ENCODE measurements around the gene PRKAG2. TPM values are rescaled to one million over a fixed set of nuclear protein-coding genes. Genes with fewer than 3 reads are reported as not detected.

The PRKAG2 gene
- polyA plus RNA-seq, 1 of the 3 experiments (the other 2 are of a cell fraction) = 51.6 TPM

DNA sequence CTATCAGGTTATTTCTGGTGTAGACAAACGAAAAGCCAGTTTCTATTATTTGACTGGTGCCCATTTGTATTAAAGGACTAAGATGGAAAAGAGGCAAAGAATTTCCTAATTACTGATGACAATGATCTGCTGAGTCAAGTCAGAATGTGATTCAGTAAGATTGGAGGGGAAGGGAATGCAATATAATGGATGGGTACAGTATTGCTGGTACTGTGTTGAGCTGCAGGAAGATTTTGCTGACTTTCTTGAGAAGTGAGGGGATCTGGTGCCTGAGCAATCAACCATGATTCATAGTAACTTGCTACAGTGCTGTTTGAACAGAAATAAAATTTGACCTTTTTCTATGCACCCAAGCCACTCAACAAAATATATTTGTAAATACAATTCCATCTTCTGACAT is 218.1 kb downstream of the PRKAG2 start:
- POLR2A ChIA-PET = no interaction called here
- Histone ChIP-seq H3F3A (replicated peaks; ENCODE audit: insufficient read depth) (no peaks in the 10 kb centered on the region), H3K4me3 (ENCODE audit: low read depth in 2 of 2, low read length in 1 of 2) (no peak overlapping the region), H3K4me1 (ENCODE audit: control insufficient read depth in 1 of 2, insufficient read depth in 2 of 2, low read depth in 1 of 2, low read length in 1 of 2) (peaks cover 0 to 6% of the 10 kb centered on the region in 2 experiments; a peak in 1 of 4 replicates), H3K27me3 (ENCODE audit: insufficient read depth) (no peaks in the 10 kb centered on the region), H2AFZ (ENCODE audit: low read depth) (no peak overlapping the region), H3K9me3 (no peaks in the 10 kb centered on the region), H3K27ac (ENCODE audit: low read depth in 2 of 2, low read length in 1 of 2) (no peak overlapping the region), H3K4me2 (no peak overlapping the region), H3K79me2 (ENCODE audit: insufficient read depth) (no peaks in the 10 kb centered on the region), H4K20me1 (ENCODE audit: insufficient read depth) (no peaks in the 10 kb centered on the region), H3K36me3 (replicated peaks in 1 of 2; ENCODE audit: control insufficient read depth in 1 of 2, insufficient read depth in 2 of 2, low read length in 1 of 2) (no peaks in the 10 kb centered on the region), H3K9ac (no peak overlapping the region), H3K9me2 (no peaks in the 10 kb centered on the region)
- 62% methylated on average over 1 of the region's 1 CpG for WGBS (ENCODE audit: low lambda C conversion rate)
- TF ChIP-seq, protein P1, sequence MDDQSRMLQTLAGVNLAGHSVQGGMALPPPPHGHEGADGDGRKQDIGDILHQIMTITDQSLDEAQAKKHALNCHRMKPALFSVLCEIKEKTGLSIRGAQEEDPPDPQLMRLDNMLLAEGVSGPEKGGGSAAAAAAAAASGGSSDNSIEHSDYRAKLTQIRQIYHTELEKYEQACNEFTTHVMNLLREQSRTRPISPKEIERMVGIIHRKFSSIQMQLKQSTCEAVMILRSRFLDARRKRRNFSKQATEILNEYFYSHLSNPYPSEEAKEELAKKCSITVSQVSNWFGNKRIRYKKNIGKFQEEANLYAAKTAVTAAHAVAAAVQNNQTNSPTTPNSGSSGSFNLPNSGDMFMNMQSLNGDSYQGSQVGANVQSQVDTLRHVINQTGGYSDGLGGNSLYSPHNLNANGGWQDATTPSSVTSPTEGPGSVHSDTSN (IDR thresholded peaks at IDR 0.05) = peak; percentile 30; the same call in 1 of the 2 replicates
- TF ChIP-seq EP300 (IDR thresholded peaks at IDR 0.05; ENCODE audit: borderline replicate concordance in 1 of 2, low read depth in 1 of 2, low read length in 1 of 2) (no peak), TEAD4 (IDR thresholded peaks at IDR 0.05; ENCODE audit: borderline replicate concordance, insufficient read depth) (no peak), SIN3A (IDR thresholded peaks at IDR 0.05; ENCODE audit: borderline replicate concordance, low read depth, low read length) (no peak), EZH2phosphoT487 (IDR thresholded peaks at IDR 0.05; ENCODE audit: borderline replicate concordance, low read depth) (no peak), YY1 (IDR thresholded peaks at IDR 0.05; ENCODE audit: low read depth) (no peak), FOXM1 (IDR thresholded peaks at IDR 0.05; ENCODE audit: low read depth) (no peak), JUND (IDR thresholded peaks at IDR 0.05) (peak; percentile 7; the same call in 1 of the 2 replicates), POLR2AphosphoS5 (IDR thresholded peaks at IDR 0.05; ENCODE audit: low read depth, low read length) (no peak), ZBTB33 (IDR thresholded peaks at IDR 0.05; ENCODE audit: borderline replicate concordance, low read depth) (no peak), RFX5 (IDR thresholded peaks at IDR 0.05; ENCODE audit: low read length) (no peak)
- CTCF ChIA-PET = no interaction called here
- DNase-seq = no peak

GRCh38 chr7:151657173-151657572 is 219.7 kb downstream of the PRKAG2 start:
- ChIA-PET POLR2A (no interaction called here), CTCF (interaction anchor here (0.6 to 1.6 kb wide), 3 partner anchors 32 to 1315 kb away, joined by 3 to 6 read pairs (median 3); no protein-coding TSS in a partner anchor)
- H3K36me3 ChIP-seq (replicated peaks in 1 of 2; ENCODE audit: control insufficient read depth in 1 of 2, insufficient read depth in 2 of 2, low read length in 1 of 2) = no peaks in the 10 kb centered on the region
- H3K9me2 ChIP-seq = no peaks in the 10 kb centered on the region
- H3F3A ChIP-seq (replicated peaks; ENCODE audit: insufficient read depth) = no peaks in the 10 kb centered on the region
- no peak overlapping the region for H3K27ac ChIP-seq (ENCODE audit: low read depth in 2 of 2, low read length in 1 of 2)
- H3K4me2 ChIP-seq = no peak overlapping the region
- H3K79me2 ChIP-seq (ENCODE audit: insufficient read depth) = no peaks in the 10 kb centered on the region
- H3K4me1 ChIP-seq (ENCODE audit: control insufficient read depth in 1 of 2, insufficient read depth in 2 of 2, low read depth in 1 of 2, low read length in 1 of 2) = peaks cover 0 to 6% of the 10 kb centered on the region in 2 experiments; a peak in 1 of 4 replicates
- no peaks in the 10 kb centered on the region for H3K27me3 ChIP-seq (ENCODE audit: insufficient read depth)
- TF ChIP-seq GABPA (IDR thresholded peaks at IDR 0.05; ENCODE audit: low read depth) = no peak
- TF ChIP-seq RXRA (IDR thresholded peaks at IDR 0.05; ENCODE audit: borderline replicate concordance, low read depth) = no peak
- no peak for TF ChIP-seq NRF1 (IDR thresholded peaks at IDR 0.05; ENCODE audit: low read depth, low read length)
- no peak for TF ChIP-seq CHD2 (IDR thresholded peaks at IDR 0.05; ENCODE audit: low read length, partially characterized antibody)
- TF ChIP-seq NFIC (IDR thresholded peaks at IDR 0.05; ENCODE audit: borderline replicate concordance) = no peak
- TF ChIP-seq RFX5 (IDR thresholded peaks at IDR 0.05; ENCODE audit: low read length) = no peak
- no peak overlapping the region for H2AFZ ChIP-seq (ENCODE audit: low read depth)
- H4K20me1 ChIP-seq (ENCODE audit: insufficient read depth) = no peaks in the 10 kb centered on the region
- DNase-seq = no peak
- WGBS (ENCODE audit: low lambda C conversion rate) = 92% methylated on average over 3 of the region's 3 CpGs
- no peaks in the 10 kb centered on the region for H3K9me3 ChIP-seq
- no peak overlapping the region for H3K9ac ChIP-seq
- H3K4me3 ChIP-seq (ENCODE audit: low read depth in 2 of 2, low read length in 1 of 2) = no peak overlapping the region
